GM12878 (cell line): Measurements from ENCODE around the gene DAZAP1. TPM values are rescaled to one million over a fixed set of nuclear protein-coding genes. Genes with fewer than 3 reads are reported as not detected.
"Not testable (repeated sequence)": the region's sequence is repeated elsewhere in the genome, so short reads cannot be mapped to it uniquely, and the experiment has no call there.

Experiments used
- ATAC-seq: fragments of 200-7000 bp; cut with Tn5 transposase; 3 replicates; pipeline ENCODE4 v1.9.1; 2020; ENCODE audit warnings: mild to moderate bottlenecking, moderate library complexity
- BruUV-seq: library from RNA; stranded (reverse); fragments of 400-500 nt; replicated peaks from 2 replicates; lab custom pipeline; 2021; lab: Mats Ljungman, UMichigan
- CTCF ChIA-PET: fragments of 300-600 bp; sonication (Branson Sonifier 250); formaldehyde crosslinking; extraction: SDS; loops from one replicate; lab custom pipeline; 2021; ENCODE audit warnings: inconsistent platforms; lab: Yijun Ruan, JAX
- POLR2A ChIA-PET: fragments of 350-600 bp; formaldehyde crosslinking; extraction: SDS; loops from one replicate; lab custom pipeline; 2021; ENCODE audit warnings: inconsistent platforms; lab: Charles Lee
- RAD21 ChIA-PET: fragments of 300-600 bp; sonication (Branson Sonifier 250); formaldehyde crosslinking; loops from one replicate; lab custom pipeline; 2023; ENCODE audit warnings: antibody characterized with exemption; ENCODE audit not compliant: unreplicated experiment; lab: Charles Lee
- SMC1A ChIA-PET: fragments of 300-600 bp; sonication (Branson Sonifier 250); formaldehyde crosslinking; loops from one replicate; lab custom pipeline; 2023; ENCODE audit not compliant: unreplicated experiment, uncharacterized antibody; lab: Charles Lee
- DNase-seq: peaks from one replicate; pipeline ENCODE4 v3.0.0-alpha.2; 2011; ENCODE audit warnings: low read depth, low spot score
- FAIRE-seq: peaks from 3 replicates; lab custom pipeline; 2011; peaks lifted over from hg19 to GRCh38; lab: Jason Lieb, UNC
- H2AFZ ChIP-seq: 2 replicates; pipeline ENCODE4 v1.6.0; 2011; ENCODE audit warnings: low read depth, low read length, control low read depth; ENCODE audit not compliant: control insufficient read depth
- H3K27ac ChIP-seq: 2 replicates; pipeline ENCODE4 v1.5.1; 2011; ENCODE audit warnings: control low read depth; ENCODE audit not compliant: control insufficient read depth, insufficient read depth
- H3K27me3 ChIP-seq, 2 experiments: replicated peaks in 1 of 2; 2 replicates each; pipeline versions ENCODE4 v1.6.0 to v1.6.1; 2011; ENCODE audit warnings: low read length in 1 of 2; ENCODE audit not compliant: control insufficient read depth in 2 of 2, insufficient read depth in 2 of 2
- H3K36me3 ChIP-seq, 2 experiments: 2 replicates each; pipeline ENCODE4 v1.5.1; 2011; ENCODE audit warnings: low read length in 1 of 2; ENCODE audit not compliant: control insufficient read depth in 2 of 2, insufficient read depth in 2 of 2
- H3K4me1 ChIP-seq: 2 replicates; pipeline ENCODE4 v1.6.1; 2011; ENCODE audit warnings: mild to moderate bottlenecking, low read length, moderate library complexity, mixed read lengths; ENCODE audit not compliant: control insufficient read depth, insufficient read depth
- H3K4me2 ChIP-seq: 2 replicates; pipeline ENCODE4 v1.6.0; 2011; ENCODE audit warnings: control low read depth; ENCODE audit not compliant: control insufficient read depth, insufficient read depth
- H3K4me3 ChIP-seq: fragments of 200-600 bp; sonication (generic); 2 replicates; pipeline ENCODE4 v1.5.1; 2016
- H3K79me2 ChIP-seq: 2 replicates; pipeline ENCODE4 v1.6.0; 2011; ENCODE audit warnings: low read length; ENCODE audit not compliant: control insufficient read depth, insufficient read depth
- H3K9ac ChIP-seq: 2 replicates; pipeline ENCODE4 v1.8.0; 2011; ENCODE audit warnings: low read length, control low read depth, mixed read lengths; ENCODE audit not compliant: control insufficient read depth, insufficient read depth
- H3K9me3 ChIP-seq: replicated peaks from 3 replicates; pipeline ENCODE4 v1.5.1; 2011; ENCODE audit warnings: mild to moderate bottlenecking, low read length; ENCODE audit not compliant: control insufficient read depth, insufficient read depth
- H4K20me1 ChIP-seq: 2 replicates; pipeline ENCODE4 v1.6.0; 2011; ENCODE audit not compliant: control insufficient read depth, insufficient read depth
- BCL11A ChIP-seq: IDR thresholded peaks from 2 replicates; pipeline ENCODE4 v1.6.1; 2011; ENCODE audit warnings: low read depth, low read length
- ETV6 ChIP-seq, 2 experiments: fragments of 450-650 bp in 1 of 2; IDR thresholded peaks in 1 of 2; conservative IDR thresholded peaks in 1 of 2; 2 replicates each; pipeline ENCODE4 v1.6.1; 2014; ENCODE audit warnings: antibody characterized with exemption in 1 of 2, borderline replicate concordance in 1 of 2, low read depth in 1 of 2, mild to moderate bottlenecking in 1 of 2, moderate library complexity in 1 of 2
- POLR2A ChIP-seq: IDR thresholded peaks from 2 replicates; pipeline ENCODE4 v1.6.1; 2011; ENCODE audit warnings: low read depth, mild to moderate bottlenecking, low read length
- POU2F2 ChIP-seq: IDR thresholded peaks from 3 replicates; pipeline ENCODE4 v1.6.1; 2011; ENCODE audit warnings: low read depth, mild to moderate bottlenecking, low read length, borderline replicate concordance
- SP1 ChIP-seq: IDR thresholded peaks from one replicate; pipeline ENCODE4 v1.6.1; 2011; ENCODE audit warnings: low read depth, low read length
- TCF3 ChIP-seq: IDR thresholded peaks from 2 replicates; pipeline ENCODE4 v1.6.1; 2012; ENCODE audit warnings: low read depth, mild to moderate bottlenecking, low read length, borderline replicate concordance; ENCODE audit not compliant: insufficient read depth
- ZNF384 ChIP-seq: IDR thresholded peaks from 2 replicates; pipeline ENCODE4 v1.6.1; 2012; ENCODE audit warnings: low read depth, mild to moderate bottlenecking, low read length, improper control_type of control experiment, borderline replicate concordance
- WGBS: methylation state at CpG from one replicate; pipeline ENCODE4 v1.1.6; 2016; ENCODE audit warnings: low lambda C conversion rate; ENCODE audit not compliant: insufficient replicate concordance, insufficient coverage; ENCODE audit errors: missing lambda C conversion rate; 5-methylcytosine and 5-hydroxymethylcytosine counted together
- in situ Hi-C: fragments of 300-500 bp; cut with MboI; formaldehyde crosslinking; loops from 9 replicates; pipeline ENCODE4 v1.14.3; 2018; ENCODE audit warnings: mixed read lengths
- intact Hi-C: fragments of 100-400 bp; cut with micrococcal nuclease; formaldehyde crosslinking; loops from one replicate; pipeline ENCODE4 v1.14.2; 2022; ENCODE audit not compliant: unreplicated experiment
- polyA plus RNA-seq, 11 experiments: library from polyadenylated mRNA; depleted of rRNA in 4 of 11; unstranded in 6 of 11; stranded (reverse) in 5 of 11; fragments of >200 nt; fragmentation: Nextera tagmentation in 4 of 11; fragmentation: Illumina TruSeq in 1 of 11; extraction: Ambion mirVana in 4 of 11; extraction: Trizol in 1 of 11; gene quantifications; 1 replicate in 1 of 11; 2 replicates in 10 of 11; pipeline versions ENCODE4 v1.2.1 to v1.2.3, GENCODE V29; 2011 to 2016; ENCODE audit warnings: inconsistent platforms in 2 of 11, missing spikeins in 2 of 11, low read depth in 1 of 11
- total RNA-seq, 4 experiments: library from RNA; depleted of rRNA in 3 of 4; stranded (reverse); fragments of >200 nt in 3 of 4; fragmentation: Illumina TruSeq in 1 of 4; extraction: Trizol in 1 of 4; gene quantifications; 2 replicates each; pipeline versions ENCODE4 v1.2.1 to v1.2.3, GENCODE V29; 2013 to 2021

The DAZAP1 gene
- total and polyA plus RNA-seq, 10 of the 15 experiments (the other 5 are each of a cell fraction or from before 2014, with no cell fraction given) = 9.9 to 240 (median 92.3) TPM

DNA sequence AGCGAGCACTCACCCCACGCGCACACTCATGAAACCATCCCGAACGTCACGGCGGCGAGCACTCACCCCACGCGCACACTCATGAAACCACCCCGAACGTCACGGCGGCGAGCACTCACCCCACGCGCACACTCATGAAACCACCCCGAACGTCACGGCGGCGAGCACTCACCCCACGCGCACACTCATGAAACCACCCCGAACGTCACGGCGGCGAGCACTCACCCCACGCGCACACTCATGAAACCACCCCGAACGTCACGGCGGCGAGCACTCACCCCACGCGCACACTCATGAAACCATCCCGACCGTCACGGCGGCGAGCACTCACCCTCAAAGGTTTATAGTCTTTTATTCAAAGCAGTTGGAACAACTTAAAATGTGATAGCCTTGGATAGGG, 12.7 kb downstream of the DAZAP1 start:
- H3K9ac ChIP-seq, H2AFZ ChIP-seq, BruUV-seq, DNase-seq, H3K27me3 ChIP-seq, H3K27ac ChIP-seq, H3K4me1 ChIP-seq, SMC1A ChIA-PET, FAIRE-seq, CTCF ChIA-PET, intact Hi-C loops, H4K20me1 ChIP-seq, H3K4me3 ChIP-seq, in situ Hi-C loops, RAD21 ChIA-PET, H3K9me3 ChIP-seq, ATAC-seq, H3K4me2 ChIP-seq: not testable (repeated sequence)
- Histone ChIP-seq H3K79me2 (peaks cover 32% of the 10 kb centered on the region), H3K36me3 (peaks cover 23 to 55% of the 10 kb centered on the region in 2 experiments; a peak in 3 of 4 replicates)
- 0 out of 2 replicates have a peak, but pooled peaks have one; percentile 6 for TF ChIP-seq TCF3
- 95% methylated on average over 23 of the region's 43 CpGs for WGBS
- POLR2A ChIA-PET = interaction anchor here (0.6 kb wide), 1 partner anchor 24 kb away, joined by 5 read pairs; no protein-coding TSS in a partner anchor

GRCh38 chr19:1420590-1420989, 13.2 kb downstream of the DAZAP1 start:
- no peak overlapping the region for H3K9ac ChIP-seq
- H3K4me1 ChIP-seq = no peaks in the 10 kb centered on the region
- H3K27ac ChIP-seq = no peak overlapping the region
- CTCF ChIA-PET = no interaction called here
- TF ChIP-seq BCL11A = no peak
- no peak for TF ChIP-seq POU2F2
- TF ChIP-seq ETV6 (conservative IDR thresholded peaks at IDR 0.05 in 1 of 2, IDR thresholded peaks at IDR 0.05 in 1 of 2; ENCODE audit: borderline replicate concordance in 1 of 2, low read depth in 1 of 2) = no peak
- no peak for TF ChIP-seq ZNF384
- TF ChIP-seq POLR2A = 0 out of 2 replicates have a peak, but pooled peaks have one; percentile 30
- no peak for TF ChIP-seq SP1
- ATAC-seq (no peak), DNase-seq (no peak), FAIRE-seq (no peak)
- no peaks in the 10 kb centered on the region for H3K27me3 ChIP-seq
- H3K36me3 ChIP-seq = peaks cover 25 to 58% of the 10 kb centered on the region in 2 experiments; a peak in 3 of 4 replicates
- WGBS = 97% methylated on average over 15 of the region's 15 CpGs
- H3K4me2 ChIP-seq = no peak overlapping the region
- in situ Hi-C loops = no loop called here
- no peak overlapping the region for H2AFZ ChIP-seq
- H3K4me3 ChIP-seq = no peak overlapping the region
- POLR2A ChIA-PET = interaction anchor here (0.6 kb wide), 2 partner anchors 24 to 352 kb away, joined by 4 to 5 read pairs; no protein-coding TSS in a partner anchor
- RAD21 ChIA-PET = no interaction called here
- intact Hi-C loops = no loop called here
- H3K79me2 ChIP-seq = peaks cover 27% of the 10 kb centered on the region
- SMC1A ChIA-PET = interaction anchor here (1.1 kb wide), 1 partner anchor 17 kb away, joined by 3 read pairs; no protein-coding TSS in a partner anchor
- no peaks in the 10 kb centered on the region for H3K9me3 ChIP-seq
- BruUV-seq = no TSS peak
- H4K20me1 ChIP-seq = peaks cover 7% of the 10 kb centered on the region
